HG02678 (cell line): ENCODE data around the gene DOCK3.
"Not testable (repeated sequence)": the region's sequence is repeated elsewhere in the genome, so short reads cannot be mapped to it uniquely, and the experiment has no call there.

Experiments used
- ATAC-seq: cut with Tn5 transposase; IDR thresholded peaks from one replicate; pipeline ENCODE4 v1.9.1; 2021; ENCODE audit warnings: mild to moderate bottlenecking, moderate library complexity; ENCODE audit not compliant: unreplicated experiment

DOCK3 gene

DNA sequence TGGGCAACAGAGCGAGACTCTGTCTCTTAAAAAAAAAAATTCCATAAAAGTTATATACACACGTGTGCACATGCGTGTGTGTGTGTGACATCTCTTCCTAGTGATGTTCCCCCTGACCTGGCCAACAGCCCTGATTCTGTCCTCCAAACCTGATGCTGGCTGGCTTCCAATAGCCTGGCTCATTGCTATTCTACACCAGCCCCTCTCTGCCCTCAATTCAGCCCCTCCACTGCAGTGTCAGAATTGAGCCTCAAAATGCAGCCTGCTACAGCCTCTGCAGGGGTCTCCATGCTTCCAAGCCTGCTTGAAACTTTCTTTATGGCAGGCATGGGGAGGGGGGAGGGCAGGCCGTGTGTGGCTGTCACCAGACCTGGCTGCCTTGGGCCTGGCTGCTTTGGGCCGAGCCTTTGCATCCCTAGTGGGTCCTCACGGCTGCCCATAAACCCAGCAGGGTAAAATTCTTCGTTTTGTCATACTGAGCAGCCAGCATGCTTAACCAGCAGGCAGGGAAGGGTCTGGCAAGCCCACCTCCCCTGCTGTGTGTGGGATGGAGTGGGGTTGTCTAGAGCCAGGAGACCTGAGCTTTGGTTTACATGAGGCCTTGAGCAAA lies 22.7 kb upstream of the DOCK3 start:
- ATAC-seq = no peak

DNA sequence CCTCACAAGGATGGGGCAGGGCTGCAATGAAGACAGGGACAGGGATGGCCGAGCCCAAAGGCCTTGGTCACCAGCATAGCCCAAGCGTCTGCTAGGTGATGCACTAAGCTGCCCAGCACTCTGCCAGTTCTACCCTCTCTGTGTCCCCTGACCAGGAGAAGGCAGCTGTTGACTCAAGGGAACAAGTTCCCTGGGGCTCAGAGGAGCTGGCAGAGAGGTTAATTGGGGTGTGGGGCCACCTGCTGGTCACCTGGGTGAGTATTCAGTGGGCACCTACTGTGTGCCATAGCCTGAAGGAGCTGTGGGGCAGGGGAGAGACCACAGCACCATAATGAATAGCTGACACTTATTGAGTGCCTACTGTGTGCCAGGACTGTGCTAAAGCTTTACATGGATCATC lies 22.0 kb upstream of the DOCK3 start:
- no peak for ATAC-seq

DNA sequence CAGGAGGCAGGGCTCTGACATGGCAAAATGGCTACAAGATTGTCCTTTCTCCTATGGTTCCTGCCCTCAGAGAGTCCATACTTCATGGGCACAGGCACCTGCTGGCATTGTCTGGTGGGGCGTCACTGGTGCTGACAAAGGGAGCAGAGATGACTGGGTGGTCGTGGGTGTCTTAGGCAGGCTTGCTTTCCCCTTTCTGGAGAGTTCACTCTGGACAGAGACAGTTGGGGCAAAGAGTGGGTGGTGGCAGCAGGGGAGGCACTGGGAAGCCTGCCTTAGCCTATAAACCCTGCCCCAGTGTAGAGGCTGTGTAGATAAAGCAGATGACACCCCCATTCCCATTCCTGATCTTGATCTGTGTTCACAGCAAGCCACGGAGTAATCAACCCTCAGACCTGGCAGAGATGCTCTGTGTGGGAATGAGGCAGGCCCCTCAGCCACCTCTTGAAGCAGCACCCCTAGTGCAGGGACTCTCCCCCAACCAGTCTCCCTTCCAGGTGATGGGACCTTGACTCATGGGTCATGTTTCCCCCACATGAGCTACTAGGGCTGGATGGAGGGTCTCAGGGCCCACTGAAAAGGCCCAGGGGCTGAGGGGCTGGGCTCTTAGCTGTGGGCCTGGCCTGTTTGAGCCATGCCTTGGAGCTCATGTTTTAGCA lies 20.7 kb upstream of the DOCK3 start:
- ATAC-seq = no peak

DNA sequence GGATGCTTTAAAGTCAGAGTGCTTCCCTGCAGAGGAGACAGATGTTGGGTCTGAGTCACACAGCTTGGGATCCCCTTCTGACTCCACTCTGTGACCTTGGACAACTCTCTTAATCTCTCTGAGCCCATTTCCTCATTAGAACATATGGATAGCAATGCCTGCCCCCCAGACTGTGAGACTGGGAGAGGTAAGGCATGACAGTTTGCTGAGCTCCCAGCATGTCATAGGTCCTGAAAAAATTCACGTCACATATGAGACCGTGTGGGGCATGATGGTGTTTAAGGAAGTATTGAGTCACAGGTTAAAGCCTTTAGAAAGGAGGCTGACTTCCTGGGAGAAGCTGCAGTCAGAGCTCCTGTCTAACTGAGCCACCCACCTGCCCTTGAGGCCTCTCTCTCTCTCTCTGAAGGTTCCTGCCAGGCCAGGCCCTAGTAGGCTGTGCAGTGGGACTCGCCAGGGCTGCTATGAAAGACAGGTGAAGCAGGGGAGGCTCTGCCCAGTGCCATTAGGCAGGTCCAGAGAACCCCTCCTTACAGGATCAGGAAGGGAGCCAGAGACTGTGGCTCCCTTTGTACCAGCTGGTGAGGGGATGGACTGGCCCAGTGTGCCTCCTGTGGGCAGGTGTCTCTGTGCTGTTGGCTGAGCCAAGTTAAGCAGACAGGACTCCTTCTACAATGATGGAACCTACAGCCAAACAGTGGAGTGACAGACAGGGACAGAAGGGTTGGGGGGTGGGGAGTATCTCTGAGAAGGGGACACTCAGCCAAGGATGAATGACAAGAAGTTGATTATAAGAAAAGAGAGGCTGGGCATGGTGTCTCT lies 19.5 kb upstream of the DOCK3 start:
- ATAC-seq = no peak

DNA sequence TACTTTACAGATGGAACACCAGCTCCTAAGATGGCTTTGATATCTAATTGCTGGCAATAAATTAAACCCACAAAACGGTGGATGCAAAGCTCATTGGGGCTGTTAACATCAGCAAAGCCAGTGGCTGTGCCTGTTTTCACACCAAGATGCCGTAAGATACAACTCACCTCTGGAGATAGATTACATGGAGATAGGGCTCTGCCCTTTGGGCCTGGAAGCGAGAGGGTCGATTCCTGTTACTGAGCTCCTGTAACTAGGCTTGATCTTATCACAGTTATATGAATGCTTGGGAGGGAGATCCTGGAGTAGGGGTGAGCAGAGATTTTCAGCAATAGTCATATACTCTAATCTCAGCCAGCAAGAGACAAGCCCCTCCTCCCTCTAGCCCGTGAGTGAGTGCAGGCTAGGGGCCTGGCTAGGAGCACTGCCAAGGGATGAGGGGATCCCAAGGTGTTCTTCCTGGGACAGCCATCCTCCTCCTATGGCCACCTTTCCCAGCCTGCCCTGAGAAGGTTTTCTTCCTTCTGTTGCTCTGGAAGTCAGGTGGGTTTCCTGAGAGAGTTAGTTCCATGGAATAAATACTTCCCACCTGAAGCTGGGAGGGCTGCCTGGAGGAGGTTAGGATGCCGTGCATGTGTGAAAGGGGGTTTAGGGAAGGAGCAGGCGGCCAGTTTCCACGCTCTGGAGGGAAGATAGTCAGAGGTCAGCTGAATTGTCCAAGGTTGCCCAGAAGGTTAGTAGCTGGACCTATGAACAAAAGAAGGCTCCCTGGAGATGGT lies 18.1 kb upstream of the DOCK3 start:
- ATAC-seq = no peak

DNA sequence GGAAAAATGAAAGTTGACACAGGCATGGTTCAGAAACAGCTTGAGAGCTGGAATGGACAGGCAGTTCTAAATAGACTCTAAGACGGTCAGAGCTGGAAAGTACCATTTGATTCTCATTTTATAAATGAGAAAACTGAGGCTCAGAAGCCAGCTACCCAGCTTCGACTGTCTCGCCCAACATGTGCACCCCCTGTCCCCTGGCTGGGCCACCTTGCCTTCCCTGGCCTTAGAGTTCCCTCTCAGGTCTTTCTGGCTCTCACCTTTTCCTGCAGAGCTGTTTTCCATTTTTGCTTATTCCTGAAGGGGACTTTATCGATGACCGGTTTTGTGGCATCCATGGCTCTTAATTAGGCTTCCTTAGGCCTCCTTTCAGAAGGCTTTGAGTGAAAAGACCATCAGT lies 17.3 kb upstream of the DOCK3 start:
- ATAC-seq = no peak

DNA sequence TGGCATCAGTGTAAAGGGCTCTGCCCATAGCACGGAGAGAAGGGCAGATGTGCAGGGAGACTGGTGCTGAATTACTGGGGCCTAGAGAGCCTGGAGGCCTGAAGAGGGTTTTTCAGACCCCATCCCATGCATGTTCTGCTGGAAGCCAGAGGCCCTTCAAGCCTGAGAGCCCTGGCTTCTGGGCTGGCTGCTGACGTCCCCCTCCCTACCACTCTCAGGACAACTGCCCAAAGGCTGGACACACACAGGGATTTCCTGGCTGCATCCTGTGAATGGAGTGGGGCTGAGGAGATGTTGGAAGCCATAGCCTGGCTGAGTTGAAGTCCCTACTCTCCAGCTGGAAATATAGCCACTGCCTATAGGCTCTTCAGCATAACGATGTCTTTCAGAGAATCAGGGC lies 16.9 kb upstream of the DOCK3 start:
- no peak for ATAC-seq

DNA sequence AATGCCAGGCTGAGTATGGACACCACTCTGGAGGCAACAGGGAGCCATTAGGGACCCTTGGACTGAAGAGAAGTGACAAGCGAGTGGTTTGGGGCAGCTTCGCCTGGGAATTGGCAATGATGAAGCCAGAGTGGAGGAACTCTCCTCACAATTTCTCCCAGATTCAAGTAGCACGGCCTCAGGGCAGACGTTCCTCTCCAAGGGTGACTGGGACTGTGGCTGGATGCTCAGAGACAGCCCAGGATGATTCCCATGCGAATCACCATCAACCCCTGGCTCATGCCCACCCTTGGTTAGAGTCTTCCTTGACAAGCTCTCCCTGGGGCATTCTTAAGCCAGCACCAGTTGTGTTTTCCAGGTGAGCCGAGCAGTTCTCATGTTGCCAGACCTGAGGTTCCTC lies 16.3 kb upstream of the DOCK3 start:
- no peak for ATAC-seq

DNA sequence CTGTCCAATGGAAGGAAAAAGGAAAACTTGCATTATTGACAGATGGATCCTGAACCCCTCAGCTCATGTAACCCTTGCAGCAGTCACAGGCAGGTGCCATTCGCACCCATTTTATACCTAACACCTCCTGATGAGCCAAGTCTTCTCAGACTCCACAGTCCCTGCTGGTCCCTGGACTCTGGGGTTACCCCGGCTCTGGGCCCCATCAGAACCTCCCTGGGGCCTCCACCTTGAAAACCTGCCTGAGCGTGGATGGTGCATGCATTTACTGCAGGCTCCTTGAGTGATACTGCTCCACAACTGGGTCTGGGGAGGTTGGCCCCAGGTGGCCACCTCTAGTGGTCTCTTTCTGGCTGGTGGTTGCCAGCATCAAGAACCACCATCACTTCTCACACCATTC lies 15.9 kb upstream of the DOCK3 start:
- no peak for ATAC-seq

DNA sequence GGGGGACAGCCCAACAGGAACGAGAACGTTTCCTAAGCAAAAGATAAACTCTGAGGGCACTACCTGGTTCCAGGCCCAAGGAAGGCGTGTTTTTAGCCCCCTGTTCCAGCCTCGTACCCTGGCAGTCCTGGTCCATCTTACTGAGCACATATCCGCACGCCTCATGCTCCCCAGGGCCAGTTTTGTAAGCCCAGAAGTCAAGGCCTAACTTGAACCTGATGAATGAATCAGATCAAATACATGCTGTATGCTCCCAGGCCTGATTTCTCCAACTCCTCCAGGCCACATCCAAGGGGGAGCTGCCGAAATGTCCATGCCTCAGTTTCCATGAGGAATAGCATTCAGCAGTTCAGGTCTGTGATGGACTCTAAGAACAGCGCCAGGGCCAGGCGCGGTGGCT lies 14.3 kb upstream of the DOCK3 start:
- ATAC-seq = no peak

DNA sequence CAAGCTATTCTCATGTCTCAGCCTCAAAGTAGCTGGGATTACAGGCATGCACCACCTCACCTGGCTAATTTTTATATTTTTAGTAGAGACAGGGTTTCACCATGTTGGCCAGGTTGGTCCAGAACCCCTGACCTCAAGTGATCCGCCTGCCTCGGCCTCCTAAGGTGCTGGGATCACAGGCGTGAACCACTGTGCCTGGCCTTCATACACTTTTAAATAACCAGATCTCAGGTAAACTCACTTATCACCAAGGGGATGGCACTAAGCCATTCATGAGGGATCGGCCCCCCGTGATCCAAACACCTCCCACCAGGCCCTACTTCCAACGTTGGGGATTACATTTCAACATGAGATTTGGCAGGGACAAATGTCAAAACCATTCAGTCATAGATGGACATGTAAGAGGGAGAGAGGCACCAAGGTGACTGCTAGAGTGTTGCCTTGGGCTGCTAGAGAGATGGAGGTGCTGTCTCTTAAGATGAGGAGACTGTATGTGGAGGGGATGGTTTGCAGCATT lies 13.3 kb upstream of the DOCK3 start:
- ATAC-seq = no peak

DNA sequence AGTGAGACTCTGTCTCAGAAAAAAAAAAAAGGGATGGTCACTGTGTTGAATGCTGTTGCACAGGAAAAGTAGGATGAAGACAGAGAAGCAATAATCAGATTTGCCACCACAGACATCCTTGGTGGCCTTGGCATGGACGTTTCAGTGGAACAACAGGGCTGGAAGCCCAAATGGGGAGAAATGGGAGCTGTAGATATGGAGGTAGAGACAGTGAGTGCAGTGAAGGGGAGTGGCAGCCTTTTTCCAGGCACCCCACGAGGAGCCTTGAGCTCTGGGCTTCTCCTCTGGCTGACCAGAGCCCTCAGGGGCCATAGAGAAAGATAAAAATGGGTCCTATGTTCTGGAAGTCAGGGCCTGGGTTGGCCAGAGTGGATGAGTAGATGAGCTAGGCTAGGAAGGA lies 12.3 kb upstream of the DOCK3 start:
- ATAC-seq = no peak

DNA sequence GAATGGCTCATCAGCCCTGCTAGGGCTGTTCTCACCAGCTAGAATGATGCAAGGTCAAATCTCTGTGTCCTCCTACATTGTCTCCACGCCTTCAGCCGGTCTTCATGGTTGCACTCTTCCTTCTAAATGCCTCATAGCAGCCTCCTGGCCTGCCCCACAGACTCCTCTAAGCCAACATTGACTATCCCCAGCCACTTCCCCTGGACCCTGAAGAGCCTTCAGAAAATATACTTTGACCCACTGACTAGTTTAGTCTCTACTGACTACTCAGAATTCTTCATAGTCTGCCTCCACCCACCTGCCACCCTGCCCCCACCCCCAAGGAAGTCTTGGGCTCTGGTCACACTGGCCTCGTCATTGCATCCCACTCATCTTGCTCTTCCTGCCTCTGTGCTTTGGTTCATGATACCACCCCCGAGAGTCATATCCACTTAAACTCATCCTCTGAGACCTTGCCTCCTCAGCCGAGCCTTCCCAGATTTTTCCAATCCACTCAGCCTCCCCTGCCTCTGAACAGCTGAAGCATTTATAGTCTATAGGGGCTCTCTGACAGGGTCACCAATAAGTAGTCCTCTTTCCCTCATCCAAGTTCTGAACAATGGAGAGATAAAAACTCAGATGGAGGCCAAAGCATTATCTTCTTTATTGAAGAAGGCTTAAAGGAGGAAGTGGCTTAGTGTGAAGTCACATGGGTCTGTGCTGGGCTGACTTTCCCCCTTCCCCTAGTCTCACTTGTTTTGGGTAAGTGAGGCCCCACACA lies 9.5 kb upstream of the DOCK3 start:
- no peak for ATAC-seq

DNA sequence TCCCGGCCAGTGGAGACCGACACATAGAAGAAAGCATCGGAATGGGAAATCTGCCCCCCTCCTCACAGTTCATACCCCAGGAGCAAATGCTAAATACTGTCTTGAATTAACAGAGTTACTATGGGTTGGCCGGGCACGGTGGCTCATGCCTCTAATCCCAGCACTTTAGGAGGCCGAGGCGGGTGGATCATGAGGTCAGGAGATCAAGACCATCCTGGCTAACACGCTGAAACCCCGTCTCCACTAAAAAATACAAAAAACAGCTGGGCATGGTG lies 8.9 kb upstream of the DOCK3 start:
- ATAC-seq = not testable (repeated sequence)

DNA sequence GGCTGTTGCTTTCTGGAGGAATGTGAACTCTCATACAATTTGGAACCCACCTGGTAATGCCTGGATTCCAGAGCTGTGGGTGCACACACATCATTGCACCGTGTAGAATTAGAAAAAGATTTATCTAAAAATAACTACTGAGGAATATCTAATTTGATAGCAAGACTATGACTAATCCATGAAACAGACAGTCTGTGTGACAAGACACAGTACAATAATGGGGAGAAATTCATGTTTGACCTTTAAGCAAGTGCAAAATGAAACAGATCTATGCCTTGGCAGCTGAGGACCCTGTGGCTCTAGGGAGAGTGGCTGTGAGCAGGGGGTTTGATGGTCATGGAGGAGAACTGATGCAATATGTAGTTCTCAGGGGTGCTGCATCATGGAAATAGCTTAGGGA lies 7.9 kb upstream of the DOCK3 start:
- no peak for ATAC-seq

DNA sequence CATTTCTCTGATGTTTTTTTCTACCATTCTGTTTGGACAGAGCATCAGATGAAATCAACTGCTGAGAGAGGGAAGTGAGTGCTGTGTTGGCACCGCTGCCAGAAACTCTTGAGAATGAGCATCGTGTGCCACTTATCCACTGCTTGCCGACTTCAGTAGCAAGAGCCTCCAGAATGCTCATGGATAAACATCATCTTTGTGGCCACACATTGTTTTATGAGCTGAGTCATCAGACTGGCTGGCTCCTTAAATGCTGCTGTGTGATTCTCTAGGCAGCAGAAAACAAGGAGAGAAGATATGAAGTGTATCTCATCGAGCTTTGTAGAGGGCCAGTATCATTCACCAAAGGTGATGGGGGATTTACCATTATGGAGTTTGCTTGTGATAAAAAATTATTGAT lies 3.4 kb upstream of the DOCK3 start:
- ATAC-seq = no peak

DNA sequence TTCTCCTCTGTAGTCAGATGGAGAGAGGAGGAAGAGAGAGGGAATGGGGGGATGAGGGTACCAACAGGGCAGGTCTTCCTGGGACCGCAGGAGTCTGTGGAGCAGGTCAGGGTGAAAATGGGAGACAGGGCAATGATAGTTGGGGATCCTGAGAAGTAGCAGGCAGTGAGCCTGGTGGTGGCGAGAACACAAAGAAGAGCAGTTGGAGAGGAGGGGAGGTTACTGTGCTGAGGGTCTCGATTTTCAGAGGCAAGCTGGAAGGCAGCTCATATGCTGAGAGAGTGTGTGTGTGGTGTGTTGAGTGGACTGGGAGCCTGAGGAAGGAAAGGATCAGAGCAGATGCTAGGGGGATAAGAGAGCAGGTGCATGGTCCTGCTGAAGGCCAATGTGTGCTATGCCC lies 2.1 kb upstream of the DOCK3 start:
- no peak for ATAC-seq

DNA sequence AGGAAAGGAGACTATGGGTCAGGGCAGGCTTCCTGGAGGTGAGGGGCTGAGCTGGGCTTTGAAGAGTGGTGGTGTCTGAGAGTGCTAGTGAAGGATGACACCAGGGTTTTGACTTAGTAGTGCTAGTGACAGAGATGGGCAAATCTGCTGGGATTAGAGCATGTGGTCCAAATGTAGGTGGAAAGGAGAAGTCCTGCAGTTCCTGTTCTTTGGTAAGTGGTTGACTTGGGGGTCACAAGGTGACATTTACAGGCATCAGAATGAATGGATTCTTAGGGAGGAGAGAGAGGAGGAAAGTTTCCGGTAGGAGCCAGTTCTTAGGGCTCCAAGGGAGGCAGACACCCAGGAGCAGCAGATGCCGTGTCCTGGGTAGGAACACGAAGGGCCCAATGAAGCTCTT lies 796 bp upstream of the DOCK3 start:
- no peak for ATAC-seq

DNA sequence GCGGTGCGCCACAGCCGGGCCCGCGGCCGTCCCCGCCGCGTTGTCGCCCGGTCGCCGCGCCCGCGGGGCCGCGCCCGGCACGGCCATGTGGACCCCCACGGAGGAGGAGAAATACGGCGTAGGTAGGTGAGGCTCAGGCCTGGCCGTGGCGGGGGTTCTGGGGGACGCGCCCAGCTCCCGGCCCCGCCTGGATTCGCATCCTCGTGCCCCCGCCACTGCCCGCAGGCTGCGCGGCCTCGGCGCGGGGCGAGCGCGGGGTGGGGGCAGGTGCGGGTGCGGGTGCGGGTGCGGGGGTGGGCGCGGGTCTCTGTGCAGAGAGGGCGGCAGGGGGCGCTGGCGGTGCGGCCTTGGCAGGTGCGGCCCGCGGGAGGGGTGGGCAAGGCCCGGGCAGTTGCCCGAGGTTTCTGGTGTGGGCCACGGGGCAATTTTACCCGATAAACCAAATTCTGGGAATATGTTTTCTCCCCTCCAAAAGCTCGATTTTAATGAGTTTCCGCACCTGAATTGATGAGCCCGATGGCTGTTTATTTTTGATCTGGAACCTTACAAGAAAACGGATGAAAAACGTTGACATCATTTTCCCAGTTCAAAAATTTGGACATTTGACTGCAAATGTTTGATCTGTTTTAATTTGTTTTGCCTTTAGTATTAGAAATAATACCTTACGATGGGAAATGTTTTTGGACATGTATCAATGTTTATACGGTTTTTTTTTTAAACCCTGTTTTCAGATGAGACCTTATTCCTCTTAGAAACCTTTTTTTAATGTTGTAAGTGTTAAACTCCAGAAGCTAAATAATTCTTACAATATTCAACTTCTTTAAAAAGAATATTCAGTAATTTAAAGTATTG lies 678 bp downstream of the DOCK3 start:
- ATAC-seq = peak; percentile 30
